Cardiac muscle cell (in vitro differentiated cells and primary cell): ENCODE data around the gene TMEM150A. TPM values are rescaled to one million over a fixed set of nuclear protein-coding genes. Genes with fewer than 3 reads are reported as not detected.

ENCODE experiments used
- DNase-seq, 2 donors: peaks; one replicate each; pipeline versions ENCODE4 v3.0.0 to v3.0.0-alpha.2; 2010 to 2017; ENCODE audit warnings: low read depth in 1 of 2, low spot score in 1 of 2
- H3K27ac ChIP-seq: fragments of 200-600 bp; sonication (generic); 2 replicates; pipeline ENCODE4 v1.5.1; 2016
- H3K27me3 ChIP-seq: fragments of 200-600 bp; sonication (generic); 2 replicates; pipeline ENCODE4 v1.6.0; 2016; ENCODE audit warnings: control low read depth
- H3K36me3 ChIP-seq: fragments of 200-600 bp; sonication (generic); 2 replicates; pipeline ENCODE4 v1.5.1; 2016; ENCODE audit warnings: control low read depth
- H3K4me1 ChIP-seq: fragments of 200-600 bp; sonication (generic); 2 replicates; pipeline ENCODE4 v1.8.1; 2017; ENCODE audit warnings: low read depth, mild to moderate bottlenecking, mixed run types
- H3K4me3 ChIP-seq: fragments of 200-600 bp; sonication (generic); 2 replicates; pipeline ENCODE4 v1.5.1; 2016; ENCODE audit warnings: mild to moderate bottlenecking
- H3K9me3 ChIP-seq: fragments of 200-600 bp; sonication (generic); 2 replicates; pipeline ENCODE4 v1.5.1; 2017; ENCODE audit warnings: low read depth, mild to moderate bottlenecking, control low read depth
- polyA plus RNA-seq: library from polyadenylated mRNA; unstranded; fragments of >200 nt; fragmentation: Nextera tagmentation; extraction: Ambion mirVana; gene quantifications from 2 replicates; pipeline ENCODE4 v1.2.1, GENCODE V29; 2016
- total RNA-seq: library from RNA; depleted of rRNA; stranded (reverse); fragments of >200 nt; gene quantifications from 2 replicates; pipeline ENCODE4 v1.2.3, GENCODE V29; 2016
- TF ChIP-seq, protein P1 (sequence below): IDR thresholded peaks from 2 replicates; pipeline ENCODE4 v1.5.1; 2012; ENCODE audit warnings: low read depth, mild to moderate bottlenecking, low read length

Gene TMEM150A
- total and polyA plus RNA-seq, 2 experiments from 2014 or later, result 14.2 to 34.0 TPM

- Histone ChIP-seq H3K36me3 (no peaks in the 10 kb centered on the region), H3K9me3 (no peaks in the 10 kb centered on the region), H3K4me1 (peaks cover 25% of the 10 kb centered on the region), H3K27ac (peak within 1 kb of the TSS; percentile 58), H3K4me3 (no peak within 1 kb of the TSS), H3K27me3 (peaks cover 3% of the 10 kb centered on the region)
- TF ChIP-seq, protein P1, sequence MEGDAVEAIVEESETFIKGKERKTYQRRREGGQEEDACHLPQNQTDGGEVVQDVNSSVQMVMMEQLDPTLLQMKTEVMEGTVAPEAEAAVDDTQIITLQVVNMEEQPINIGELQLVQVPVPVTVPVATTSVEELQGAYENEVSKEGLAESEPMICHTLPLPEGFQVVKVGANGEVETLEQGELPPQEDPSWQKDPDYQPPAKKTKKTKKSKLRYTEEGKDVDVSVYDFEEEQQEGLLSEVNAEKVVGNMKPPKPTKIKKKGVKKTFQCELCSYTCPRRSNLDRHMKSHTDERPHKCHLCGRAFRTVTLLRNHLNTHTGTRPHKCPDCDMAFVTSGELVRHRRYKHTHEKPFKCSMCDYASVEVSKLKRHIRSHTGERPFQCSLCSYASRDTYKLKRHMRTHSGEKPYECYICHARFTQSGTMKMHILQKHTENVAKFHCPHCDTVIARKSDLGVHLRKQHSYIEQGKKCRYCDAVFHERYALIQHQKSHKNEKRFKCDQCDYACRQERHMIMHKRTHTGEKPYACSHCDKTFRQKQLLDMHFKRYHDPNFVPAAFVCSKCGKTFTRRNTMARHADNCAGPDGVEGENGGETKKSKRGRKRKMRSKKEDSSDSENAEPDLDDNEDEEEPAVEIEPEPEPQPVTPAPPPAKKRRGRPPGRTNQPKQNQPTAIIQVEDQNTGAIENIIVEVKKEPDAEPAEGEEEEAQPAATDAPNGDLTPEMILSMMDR, result no peak
- no peak for DNase-seq
These were observed 24.9 kb downstream of the TMEM150A start, which contains the start of gene VAMP8 for GRCh38 chr2:85577386-85578242. Gene VAMP8 (plus strand): TSS chr2:85577586. CDS start chr2:85577647, 61 bp downstream.

GRCh38 chr2:85577063-85577385, 25.5 kb downstream of the TMEM150A start:
- Histone ChIP-seq H3K4me3 (no peak overlapping the region), H3K4me1 (peaks cover 25% of the 10 kb centered on the region), H3K9me3 (no peaks in the 10 kb centered on the region), H3K27ac (no peak overlapping the region), H3K36me3 (no peaks in the 10 kb centered on the region), H3K27me3 (peaks cover 6% of the 10 kb centered on the region)
- DNase-seq, result no peak
- TF ChIP-seq, protein P1, result no peak

DNA sequence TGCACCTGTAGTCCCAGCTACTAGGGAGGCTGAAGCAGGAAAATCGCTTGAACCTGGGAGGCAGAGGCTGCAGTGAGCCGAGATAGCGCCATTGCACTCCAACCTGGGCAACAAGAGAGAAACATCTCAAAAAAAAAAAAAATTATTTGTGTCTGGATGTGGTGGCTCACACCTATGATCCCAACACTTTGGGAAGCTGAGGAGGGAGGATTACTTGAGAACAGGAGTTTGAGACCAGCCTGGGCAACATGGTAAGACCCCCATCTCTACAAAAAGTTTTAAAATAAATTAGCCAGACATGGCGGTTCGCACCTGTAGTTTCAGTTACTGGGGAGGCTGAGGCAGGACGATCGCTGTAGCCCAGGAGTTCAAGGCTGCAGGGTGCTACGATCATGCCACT, 26.8 kb downstream of the TMEM150A start:
- Histone ChIP-seq H3K27me3 (peaks cover 12% of the 10 kb centered on the region), H3K9me3 (no peaks in the 10 kb centered on the region), H3K27ac (no peak overlapping the region), H3K36me3 (no peaks in the 10 kb centered on the region), H3K4me3 (no peak overlapping the region), H3K4me1 (peaks cover 25% of the 10 kb centered on the region)
- no peak for DNase-seq
- TF ChIP-seq, protein P1, result no peak

GRCh38 chr2:85566265-85566664, 36.2 kb downstream of the TMEM150A start:
- no peak overlapping the region for H3K4me3 ChIP-seq
- H3K27ac ChIP-seq, result no peak overlapping the region
- H3K9me3 ChIP-seq, result no peaks in the 10 kb centered on the region
- TF ChIP-seq, protein P1, result no peak
- H3K36me3 ChIP-seq, result no peaks in the 10 kb centered on the region
- H3K4me1 ChIP-seq, result no peaks in the 10 kb centered on the region
- peaks cover 25% of the 10 kb centered on the region for H3K27me3 ChIP-seq
- DNase-seq, result no peak

GRCh38 chr2:85564144-85564563, 38.3 kb downstream of the TMEM150A start:
- H3K9me3 ChIP-seq, result no peaks in the 10 kb centered on the region
- no peaks in the 10 kb centered on the region for H3K36me3 ChIP-seq
- H3K4me3 ChIP-seq, result no peak overlapping the region
- no peak overlapping the region for H3K27ac ChIP-seq
- no peak for DNase-seq
- TF ChIP-seq, protein P1, result no peak
- H3K27me3 ChIP-seq, result peaks cover 5% of the 10 kb centered on the region
- no peaks in the 10 kb centered on the region for H3K4me1 ChIP-seq
